Fibroblast of lung (primary cell): ENCODE results near the gene KCND2.

Experiments
- EZH2 ChIP-seq: IDR thresholded peaks from 2 replicates; pipeline ENCODE4 v1.5.1; 2012; ENCODE audit warnings: low read length, control low read depth, mild to moderate bottlenecking; ENCODE audit errors: missing control alignments
- TF ChIP-seq, protein P1 (sequence below), 2 donors: IDR thresholded peaks in 1 of 2; conservative IDR thresholded peaks in 1 of 2; 1 replicate in 1 of 2; 2 replicates in 1 of 2; pipeline ENCODE4 v1.5.1; 2011 to 2012; ENCODE audit warnings: low read length in 2 of 2, control low read depth in 1 of 2, inconsistent platforms in 1 of 2, low read depth in 1 of 2, mild to moderate bottlenecking in 1 of 2

- TF ChIP-seq, protein P1, sequence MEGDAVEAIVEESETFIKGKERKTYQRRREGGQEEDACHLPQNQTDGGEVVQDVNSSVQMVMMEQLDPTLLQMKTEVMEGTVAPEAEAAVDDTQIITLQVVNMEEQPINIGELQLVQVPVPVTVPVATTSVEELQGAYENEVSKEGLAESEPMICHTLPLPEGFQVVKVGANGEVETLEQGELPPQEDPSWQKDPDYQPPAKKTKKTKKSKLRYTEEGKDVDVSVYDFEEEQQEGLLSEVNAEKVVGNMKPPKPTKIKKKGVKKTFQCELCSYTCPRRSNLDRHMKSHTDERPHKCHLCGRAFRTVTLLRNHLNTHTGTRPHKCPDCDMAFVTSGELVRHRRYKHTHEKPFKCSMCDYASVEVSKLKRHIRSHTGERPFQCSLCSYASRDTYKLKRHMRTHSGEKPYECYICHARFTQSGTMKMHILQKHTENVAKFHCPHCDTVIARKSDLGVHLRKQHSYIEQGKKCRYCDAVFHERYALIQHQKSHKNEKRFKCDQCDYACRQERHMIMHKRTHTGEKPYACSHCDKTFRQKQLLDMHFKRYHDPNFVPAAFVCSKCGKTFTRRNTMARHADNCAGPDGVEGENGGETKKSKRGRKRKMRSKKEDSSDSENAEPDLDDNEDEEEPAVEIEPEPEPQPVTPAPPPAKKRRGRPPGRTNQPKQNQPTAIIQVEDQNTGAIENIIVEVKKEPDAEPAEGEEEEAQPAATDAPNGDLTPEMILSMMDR (conservative IDR thresholded peaks at IDR 0.05 in 1 of 2, IDR thresholded peaks at IDR 0.05 in 1 of 2; ENCODE audit: low read depth in 1 of 2, low read length in 2 of 2): no peak
- no peak for TF ChIP-seq EZH2
Measured at GRCh38 chr7:120504386-120504785, 231.4 kb downstream of the KCND2 start.
